Hypothalamus (tissue), 51 donors: Measurements from ENCODE around the gene ARHGAP1.

Experiments
- DNase-seq, 51 donors: peaks; one replicate each; lab custom pipeline; 2025; lab: John Stamatoyannopoulos, UW

ARHGAP1 gene

DNA sequence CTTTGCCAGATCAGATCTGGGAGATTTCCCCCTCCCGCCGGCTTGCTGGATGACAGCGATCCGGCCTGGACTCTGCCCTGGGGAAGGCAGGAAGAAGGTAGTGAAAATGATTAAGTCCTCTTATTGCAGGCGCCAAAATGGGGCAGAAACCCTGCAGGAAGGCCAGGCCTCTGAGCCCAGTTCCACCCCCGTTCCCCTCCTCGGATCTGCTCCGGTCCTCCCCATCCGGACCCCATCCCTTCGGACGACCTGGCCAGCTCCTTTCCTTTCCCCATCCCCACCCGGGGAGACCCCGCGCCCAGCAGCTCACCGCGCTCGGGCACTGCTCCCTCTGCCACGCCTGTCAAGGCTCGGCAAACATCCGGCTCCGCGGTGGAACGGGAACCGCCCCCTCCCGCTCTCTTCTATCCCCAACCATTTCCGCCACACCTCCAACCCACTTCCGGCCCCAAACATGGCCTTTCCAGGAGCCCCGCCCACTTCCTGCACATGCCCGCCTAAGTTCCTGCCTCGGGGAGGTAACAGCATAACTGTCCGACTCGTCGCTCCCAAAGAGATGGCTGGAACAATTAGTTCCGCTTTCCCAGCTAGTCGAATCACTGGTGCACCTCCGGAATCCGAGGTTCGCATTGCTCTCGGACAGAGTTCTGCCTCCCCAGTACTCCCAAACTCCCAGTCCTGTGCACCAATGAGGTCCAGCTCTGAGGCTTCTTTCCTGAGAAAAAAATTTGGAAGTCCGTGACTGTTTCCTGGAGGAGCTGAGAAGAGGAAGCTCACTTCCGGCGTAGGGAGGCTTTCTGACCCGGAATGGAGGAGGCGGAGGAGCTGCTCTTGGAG, at the start of gene ARHGAP1, which contains the start of gene ZNF408:
Gene ARHGAP1 (minus strand): TSS at position 379 of the 837 bp plus-strand sequence. CDS start 4,512 bp downstream, outside the sequence.
Gene ZNF408 (plus strand): TSS at position 791 of the 837 bp plus-strand sequence. CDS start 17 bp downstream, at position 808.
- peak; percentile 68 to 99 (median 96) for DNase-seq

DNA sequence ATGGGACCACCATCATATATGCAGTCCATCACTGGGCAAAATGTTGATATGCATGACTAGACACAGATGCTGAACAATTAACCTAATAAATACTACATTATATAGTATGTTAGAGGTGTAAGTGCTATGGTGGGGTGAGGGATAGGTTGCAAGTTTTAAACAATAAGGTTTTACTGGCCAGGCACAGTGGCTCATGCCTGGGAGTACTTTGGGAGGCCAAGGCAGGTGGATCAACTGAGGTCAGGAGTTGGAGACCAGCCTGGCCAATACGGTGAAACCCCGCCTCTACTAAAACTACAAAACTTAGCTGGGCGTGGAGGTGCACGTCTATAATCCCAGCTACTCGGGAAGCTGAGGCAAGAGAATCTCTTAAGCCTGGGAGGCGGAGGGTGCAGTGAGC, 46.7 kb upstream of the ARHGAP1 start:
- no peak for DNase-seq

DNA sequence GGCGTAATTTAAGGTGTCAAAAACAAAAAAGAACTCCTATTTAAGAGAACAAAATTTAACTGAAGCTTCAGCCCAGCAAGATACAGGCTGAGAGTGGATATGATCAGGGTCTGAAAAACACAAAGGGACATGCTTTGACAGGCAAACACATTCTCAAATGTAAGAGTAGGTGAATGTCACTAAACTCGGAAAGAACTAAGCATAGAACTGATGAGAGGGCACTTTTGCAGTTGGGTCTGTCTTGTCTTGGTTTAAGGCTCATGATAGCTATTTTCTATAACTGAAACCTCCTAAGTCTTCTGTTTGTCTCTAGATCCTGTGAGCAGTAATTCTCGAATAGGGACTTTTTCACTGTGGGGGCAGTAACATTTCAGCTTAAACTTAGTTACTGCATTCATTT, 45.6 kb upstream of the ARHGAP1 start:
- DNase-seq = no peak

DNA sequence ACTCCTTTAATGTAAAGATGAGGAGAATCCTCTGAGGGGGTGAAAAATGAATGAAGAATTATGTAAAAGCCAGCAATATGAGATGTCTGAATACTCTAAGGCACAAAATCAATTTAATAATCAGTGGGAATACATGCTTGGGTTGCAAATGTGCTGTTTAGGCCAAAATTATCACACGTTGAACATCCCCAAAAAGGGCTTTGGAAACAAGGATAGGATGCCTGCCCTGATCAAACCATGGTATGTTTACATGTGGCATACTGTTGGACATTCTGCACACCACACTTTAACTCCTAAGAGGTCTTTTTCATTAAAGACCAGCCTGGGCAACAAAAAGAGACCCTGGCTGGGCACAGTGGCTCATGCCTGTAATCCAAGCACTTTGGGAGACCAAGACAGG, 44.9 kb upstream of the ARHGAP1 start:
- DNase-seq = no peak

DNA sequence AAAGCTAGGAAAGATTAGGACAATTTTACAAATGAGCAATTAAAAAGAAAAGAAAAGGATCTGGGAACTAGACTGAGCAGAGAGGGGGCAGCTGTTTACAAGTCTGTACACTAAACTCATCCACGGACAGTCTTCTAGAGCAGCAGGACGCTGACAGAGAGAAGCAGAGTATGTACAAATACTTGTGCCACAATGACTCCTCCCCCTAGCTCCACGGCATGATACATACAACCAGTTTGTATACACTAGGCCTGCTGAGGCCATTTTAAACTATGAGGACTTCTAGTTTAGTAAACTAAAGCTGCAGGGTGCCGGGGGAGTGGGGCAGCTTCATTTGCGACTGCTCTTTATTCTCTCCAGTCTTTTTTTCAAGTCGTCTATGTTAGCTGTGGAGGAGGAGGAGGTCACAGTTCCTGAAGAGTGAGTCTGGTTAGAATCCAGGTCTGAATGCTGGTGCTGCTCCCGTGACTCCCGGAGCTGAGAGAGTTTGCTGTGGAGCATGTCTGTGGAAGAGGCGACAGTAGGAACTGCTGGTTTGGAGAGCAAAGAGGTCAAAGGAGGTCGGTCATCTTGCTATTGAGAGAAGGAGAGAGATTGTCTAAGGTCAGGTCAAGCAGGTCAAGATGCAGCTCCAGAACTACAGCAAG, 43.4 kb upstream of the ARHGAP1 start:
- no peak for DNase-seq

DNA sequence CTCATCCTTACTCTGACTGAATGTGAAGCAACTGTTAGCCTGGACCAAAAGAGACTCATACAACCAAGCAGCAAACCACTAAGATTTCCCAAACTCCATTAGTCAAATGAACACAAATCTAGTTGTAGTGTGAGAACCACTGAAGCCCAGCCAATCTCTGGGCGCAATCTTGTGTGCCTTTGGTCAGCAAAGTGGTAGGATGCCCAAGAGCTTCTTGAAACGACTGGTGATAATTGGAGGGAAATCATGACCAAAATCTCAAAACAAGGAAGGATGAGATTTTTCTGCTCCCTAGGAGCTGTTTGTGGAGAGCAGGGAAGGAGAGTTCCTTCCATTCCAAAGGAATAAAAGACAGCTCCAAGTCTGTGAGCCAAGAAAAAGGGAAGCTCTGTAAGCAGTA, 42.6 kb upstream of the ARHGAP1 start:
- no peak for DNase-seq

DNA sequence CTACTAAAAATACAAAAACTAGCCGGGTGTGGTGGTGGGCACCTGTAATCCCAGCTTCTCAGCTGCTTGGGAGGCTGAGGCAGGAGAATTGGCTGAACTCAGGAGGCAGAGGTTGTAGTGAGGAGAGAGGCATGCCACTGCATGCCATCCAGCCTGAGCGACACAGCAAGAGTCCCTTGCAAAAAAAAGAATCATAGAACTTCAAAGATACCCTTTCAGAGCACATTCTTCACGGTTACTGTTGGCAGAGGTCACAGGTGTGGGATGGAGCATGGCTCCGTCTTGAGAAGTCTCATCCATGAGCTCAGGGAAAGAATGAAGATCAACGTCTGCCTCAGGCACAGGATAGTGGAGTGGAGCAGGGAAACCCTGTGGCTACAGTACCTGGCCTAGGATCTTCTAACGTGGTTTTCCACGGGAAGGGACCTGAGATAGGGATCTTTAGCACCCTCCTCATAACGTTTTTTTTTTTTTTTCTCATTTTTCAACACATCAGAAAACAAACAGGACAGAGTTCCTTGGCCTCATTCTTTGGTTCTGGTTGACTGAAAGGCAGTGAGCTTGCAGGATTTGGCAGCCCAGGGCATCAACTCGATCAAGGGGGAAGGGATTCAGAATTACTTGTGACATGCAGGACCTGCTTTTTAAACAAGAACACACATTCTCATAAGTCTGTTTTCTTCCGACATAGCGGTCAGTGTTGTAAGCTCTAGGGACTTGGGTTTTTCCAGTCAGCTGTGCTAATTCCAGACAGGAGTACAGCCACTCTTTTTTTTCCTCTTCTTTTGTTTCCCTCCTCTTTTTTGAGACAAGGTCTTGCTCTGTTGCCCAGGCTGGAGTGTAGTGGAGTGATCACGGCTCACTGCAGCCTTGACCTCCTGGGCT, 41.4 kb upstream of the ARHGAP1 start:
- no peak for DNase-seq

DNA sequence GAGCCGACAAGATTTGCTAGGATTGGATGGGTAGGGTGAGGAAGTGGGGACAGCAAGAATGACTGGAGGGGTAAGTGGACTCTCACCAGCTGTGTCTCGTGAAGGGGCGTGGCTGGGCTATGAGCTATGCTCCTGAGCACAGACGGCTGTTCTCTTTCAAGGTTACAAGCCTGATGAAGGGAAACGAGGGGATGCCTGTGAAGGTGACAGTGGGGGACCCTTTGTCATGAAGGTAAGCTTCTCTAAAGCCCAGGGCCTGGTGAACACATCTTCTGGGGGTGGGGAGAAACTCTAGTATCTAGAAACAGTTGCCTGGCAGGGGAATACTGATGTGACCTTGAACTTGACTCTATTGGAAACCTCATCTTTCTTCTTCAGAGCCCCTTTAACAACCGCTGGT, 38.5 kb upstream of the ARHGAP1 start:
- DNase-seq = no peak

DNA sequence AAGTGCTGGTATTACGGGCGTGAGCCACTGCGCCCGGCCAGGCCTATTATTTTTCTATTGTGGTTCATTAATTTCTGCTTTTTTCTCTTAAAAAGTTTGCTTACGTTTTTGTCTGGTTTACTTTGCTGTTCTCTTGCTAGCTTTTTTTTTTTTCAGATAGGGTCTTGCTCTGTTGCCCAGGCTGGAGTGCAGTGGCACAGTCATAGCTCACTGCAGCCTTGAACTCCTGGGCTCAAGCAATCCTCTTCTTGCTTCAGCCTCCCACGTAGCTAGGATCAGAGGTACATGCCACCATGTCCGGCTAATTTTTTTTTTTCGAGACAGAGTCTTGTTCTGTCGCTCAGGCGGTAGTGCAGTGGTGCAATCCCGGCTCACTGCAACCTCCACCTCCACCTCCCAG, 37.3 kb upstream of the ARHGAP1 start:
- no peak for DNase-seq

DNA sequence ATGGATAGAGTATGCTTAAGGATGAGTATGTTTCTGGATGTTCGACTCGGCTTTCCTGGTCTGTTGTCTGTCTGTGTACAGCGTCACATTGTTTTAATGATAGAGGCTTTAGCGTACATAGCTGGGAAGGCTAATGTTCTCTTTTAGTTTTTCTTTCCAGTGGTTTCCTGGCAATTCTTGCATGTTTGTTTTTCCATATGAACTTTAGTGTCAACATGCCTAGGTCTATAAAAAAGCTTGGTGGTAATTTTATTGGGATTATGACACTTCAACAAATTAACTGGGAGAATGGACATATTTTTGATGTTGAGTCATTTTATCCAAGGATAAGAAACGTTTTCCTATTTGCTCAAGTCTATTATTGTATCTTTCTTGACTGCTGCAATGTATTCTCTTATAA, 36.2 kb upstream of the ARHGAP1 start:
- DNase-seq = no peak

DNA sequence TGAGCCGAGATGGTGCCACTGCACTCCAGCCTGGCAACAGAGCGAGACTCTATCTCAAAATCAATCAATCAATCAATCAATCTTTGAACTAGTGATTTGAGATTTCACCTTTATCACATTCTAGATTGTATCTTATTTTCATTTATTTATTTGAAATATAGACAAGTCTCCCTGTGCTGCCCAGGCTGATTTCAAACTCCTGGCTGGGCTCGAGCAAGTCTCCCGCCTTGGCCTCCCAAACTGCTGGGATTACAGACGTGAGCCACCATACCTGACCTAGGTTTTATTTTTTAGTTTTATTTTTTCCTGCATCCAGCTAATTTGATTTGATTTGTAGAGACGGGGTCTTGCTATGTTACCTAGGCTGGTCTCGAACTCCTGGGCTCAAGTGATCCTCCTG, 35.7 kb upstream of the ARHGAP1 start:
- no peak for DNase-seq

DNA sequence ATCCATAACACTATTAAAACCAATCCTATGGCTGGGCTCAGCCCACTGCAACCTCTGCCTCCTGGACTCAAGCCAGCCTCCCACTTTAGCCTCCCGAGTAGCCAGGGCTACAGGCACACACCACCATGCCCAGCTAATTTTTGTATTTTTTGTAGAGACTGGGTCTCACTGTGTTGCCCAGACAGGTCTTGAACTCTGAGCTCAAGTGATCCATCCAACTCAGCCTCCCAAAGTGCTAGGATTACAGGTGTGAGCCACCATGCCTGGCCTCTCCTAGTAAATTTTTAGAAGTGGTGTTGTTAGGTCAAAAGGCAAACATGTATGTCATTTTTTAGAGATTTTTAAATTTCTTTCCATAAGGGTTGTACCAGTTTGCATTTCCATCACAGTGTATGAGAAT, 32.8 kb upstream of the ARHGAP1 start:
- DNase-seq = no peak

DNA sequence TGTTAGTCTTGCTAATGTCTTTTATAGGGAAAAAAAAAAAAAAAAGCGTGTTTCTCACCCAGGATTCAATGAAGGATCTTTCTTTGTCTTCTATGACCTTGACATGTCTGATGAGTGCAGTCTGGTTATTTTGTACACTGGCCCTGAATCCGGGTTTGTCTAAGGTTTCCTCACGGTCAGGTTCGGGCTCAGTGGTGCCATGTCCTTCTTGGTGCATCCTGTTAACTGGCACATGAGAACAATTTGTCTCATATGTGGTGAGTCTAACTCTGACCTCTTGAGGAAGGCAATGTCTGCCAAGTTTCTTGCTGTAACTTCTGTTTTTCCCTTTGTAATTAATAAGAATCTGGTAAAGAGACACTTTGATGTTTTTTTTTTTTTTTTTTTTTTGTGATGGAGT, 31.1 kb upstream of the ARHGAP1 start:
- DNase-seq = no peak

DNA sequence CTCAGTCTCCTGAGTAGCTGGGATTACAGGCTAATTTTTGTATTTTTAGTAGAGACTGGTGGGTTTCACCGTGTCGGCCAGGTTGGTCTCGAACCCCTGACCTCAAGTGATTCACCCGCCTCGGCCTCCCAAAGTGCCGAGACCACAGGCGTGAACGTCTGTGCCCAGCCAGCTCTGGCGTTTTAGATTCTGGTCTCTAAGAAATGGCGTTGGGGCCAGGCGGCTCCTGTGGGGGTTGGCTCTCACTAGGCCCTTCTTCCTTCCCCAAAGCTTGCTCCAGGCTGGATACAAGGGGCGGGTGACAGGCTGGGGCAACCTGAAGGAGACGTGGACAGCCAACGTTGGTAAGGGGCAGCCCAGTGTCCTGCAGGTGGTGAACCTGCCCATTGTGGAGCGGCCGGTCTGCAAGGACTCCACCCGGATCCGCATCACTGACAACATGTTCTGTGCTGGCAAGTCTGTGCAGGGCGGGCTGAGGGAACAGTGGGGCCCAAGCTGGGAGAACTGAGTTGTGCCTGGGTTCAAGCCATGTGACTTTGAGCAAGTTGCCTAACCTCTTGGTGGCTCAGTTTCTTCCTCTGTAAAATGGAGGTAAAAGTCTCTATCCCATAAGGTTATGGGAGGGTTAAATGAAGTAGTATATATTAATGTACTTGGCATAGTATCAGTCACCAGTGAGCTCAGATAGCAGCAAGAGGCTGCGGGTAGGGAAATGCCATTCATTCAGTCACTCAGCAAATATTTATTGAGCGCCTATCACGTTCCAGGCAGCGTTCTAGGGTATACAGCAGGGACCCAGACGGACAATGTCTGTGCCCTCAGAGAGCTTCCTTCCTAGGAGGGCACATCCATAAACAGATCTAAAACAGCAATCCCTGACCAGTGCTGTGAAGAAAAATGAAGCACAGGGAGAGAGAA, 28.9 kb upstream of the ARHGAP1 start:
- DNase-seq = no peak

DNA sequence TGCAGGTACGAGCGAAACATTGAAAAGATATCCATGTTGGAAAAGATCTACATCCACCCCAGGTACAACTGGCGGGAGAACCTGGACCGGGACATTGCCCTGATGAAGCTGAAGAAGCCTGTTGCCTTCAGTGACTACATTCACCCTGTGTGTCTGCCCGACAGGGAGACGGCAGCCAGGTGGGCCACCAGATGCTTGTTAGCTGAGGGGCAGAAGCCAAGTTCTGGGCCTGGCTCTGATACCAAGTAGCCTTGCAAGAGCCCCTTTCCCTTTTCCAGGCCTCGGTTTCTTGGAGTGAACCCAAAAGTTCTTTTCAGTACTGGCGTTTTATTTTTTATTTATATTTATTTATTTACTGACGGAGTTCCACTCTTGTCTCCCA, 28.2 kb upstream of the ARHGAP1 start:
- no peak for DNase-seq

DNA sequence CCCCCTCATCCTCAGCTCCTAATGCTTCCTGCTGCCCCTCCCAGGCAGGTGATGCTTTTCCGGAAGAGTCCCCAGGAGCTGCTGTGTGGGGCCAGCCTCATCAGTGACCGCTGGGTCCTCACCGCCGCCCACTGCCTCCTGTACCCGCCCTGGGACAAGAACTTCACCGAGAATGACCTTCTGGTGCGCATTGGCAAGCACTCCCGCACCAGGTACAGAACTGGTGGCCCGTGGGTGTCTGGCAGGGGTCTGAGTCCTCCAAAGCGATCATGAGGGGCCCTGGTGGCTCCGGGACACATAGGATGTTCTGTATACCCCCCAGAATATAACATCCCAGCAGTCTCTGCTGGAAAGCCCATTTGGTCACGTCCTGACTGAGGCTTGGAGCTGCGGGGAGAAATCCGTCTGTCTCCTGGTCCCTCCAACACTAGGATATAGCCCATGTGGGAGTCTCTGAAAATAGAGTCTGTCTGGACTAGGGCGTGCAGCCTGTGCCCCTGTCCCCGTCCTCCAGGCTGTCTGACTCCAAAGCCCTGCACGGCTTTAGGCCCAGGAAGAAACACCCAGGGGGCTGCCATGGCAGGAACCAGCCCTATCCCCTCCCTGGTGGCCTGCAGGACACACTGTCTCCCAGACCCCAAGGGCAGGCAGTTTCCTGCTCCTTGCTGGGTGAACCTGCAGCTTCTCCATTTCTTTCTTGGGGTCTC, 27.7 kb upstream of the ARHGAP1 start:
- no peak for DNase-seq

DNA sequence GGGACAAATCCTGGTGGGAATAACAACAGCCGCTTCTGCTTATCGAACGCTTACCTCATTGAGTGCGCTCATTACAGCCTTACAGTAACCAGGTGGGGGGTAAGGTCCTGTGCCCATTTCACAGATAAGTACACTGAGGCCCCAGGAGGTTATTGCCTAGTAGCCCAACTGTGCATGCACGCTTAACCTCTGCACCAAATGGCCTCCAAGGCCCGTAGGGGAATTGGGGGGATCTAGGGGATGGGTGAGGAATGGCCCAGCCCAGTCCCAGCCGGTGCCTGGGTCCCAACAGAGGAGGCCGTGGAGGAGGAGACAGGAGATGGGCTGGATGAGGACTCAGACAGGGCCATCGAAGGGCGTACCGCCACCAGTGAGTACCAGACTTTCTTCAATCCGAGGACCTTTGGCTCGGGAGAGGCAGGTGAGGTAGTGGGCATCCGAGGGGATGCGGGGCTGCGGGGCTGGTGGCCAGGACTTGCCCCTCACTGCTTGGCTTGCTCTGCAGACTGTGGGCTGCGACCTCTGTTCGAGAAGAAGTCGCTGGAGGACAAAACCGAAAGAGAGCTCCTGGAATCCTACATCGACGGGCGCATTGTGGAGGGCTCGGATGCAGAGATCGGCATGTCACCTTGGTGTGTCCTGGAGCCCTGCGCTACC, 25.9 kb upstream of the ARHGAP1 start:
- no peak for DNase-seq

DNA sequence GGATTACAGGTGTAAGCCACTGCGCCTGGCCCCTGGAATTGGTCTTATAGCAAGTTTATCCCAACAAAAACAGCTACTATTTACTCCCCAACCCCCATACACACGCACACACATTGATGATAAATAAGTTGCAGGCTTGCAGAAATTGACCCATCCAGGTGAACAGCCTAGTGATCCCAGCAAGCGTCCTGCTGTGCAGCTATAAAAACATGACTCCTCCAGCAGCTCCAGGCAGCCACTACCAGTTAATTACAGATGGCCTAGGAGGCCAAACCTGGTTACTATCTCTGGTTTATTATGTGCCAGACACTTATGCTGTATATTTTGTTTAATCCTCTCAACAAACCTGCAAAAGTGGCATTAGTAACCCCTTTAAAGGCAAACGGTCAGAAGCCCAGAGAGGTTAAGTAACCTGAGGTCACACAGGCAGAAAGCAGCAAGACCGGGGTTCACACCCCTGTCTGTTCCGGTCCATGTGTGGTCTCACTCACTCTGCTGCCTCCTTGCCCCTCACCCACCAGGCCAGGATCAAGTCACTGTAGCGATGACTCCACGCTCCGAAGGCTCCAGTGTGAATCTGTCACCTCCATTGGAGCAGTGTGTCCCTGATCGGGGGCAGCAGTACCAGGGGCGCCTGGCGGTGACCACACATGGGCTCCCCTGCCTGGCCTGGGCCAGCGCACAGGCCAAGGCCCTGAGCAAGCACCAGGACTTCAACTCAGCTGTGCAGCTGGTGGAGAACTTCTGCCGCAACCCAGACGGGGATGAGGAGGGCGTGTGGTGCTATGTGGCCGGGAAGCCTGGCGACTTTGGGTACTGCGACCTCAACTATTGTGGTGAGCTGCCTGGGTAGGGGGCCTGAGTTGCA, 25.2 kb upstream of the ARHGAP1 start:
- DNase-seq = no peak
